Keratinocyte (primary cell): ENCODE results near the gene WFS1.

Source experiments
- EZH2 ChIP-seq: IDR thresholded peaks from one replicate; pipeline ENCODE4 v1.6.1; 2012; ENCODE audit warnings: inconsistent platforms, mild to moderate bottlenecking, low read length, moderate library complexity
- TF ChIP-seq, protein P1 (sequence below), 3 experiments: IDR thresholded peaks in 1 of 3; conservative IDR thresholded peaks in 1 of 3; optimal IDR thresholded peaks in 1 of 3; 2 replicates in 2 of 3; 3 replicates in 1 of 3; pipeline versions ENCODE3 to v1.5.1; 2011; ENCODE audit warnings: low read length in 3 of 3, mild to moderate bottlenecking in 3 of 3, moderate library complexity in 2 of 3, control low read depth in 1 of 3, inconsistent platforms in 1 of 3; ENCODE audit not compliant: insufficient read depth in 2 of 3; ENCODE audit errors: extremely low read depth in 1 of 3

GRCh38 chr4:6294705-6295421 is 25.2 kb downstream of the WFS1 start:
- TF ChIP-seq, protein P1, sequence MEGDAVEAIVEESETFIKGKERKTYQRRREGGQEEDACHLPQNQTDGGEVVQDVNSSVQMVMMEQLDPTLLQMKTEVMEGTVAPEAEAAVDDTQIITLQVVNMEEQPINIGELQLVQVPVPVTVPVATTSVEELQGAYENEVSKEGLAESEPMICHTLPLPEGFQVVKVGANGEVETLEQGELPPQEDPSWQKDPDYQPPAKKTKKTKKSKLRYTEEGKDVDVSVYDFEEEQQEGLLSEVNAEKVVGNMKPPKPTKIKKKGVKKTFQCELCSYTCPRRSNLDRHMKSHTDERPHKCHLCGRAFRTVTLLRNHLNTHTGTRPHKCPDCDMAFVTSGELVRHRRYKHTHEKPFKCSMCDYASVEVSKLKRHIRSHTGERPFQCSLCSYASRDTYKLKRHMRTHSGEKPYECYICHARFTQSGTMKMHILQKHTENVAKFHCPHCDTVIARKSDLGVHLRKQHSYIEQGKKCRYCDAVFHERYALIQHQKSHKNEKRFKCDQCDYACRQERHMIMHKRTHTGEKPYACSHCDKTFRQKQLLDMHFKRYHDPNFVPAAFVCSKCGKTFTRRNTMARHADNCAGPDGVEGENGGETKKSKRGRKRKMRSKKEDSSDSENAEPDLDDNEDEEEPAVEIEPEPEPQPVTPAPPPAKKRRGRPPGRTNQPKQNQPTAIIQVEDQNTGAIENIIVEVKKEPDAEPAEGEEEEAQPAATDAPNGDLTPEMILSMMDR (optimal IDR thresholded peaks at IDR 0.05 in 1 of 3, IDR thresholded peaks at IDR 0.05 in 1 of 3, conservative IDR thresholded peaks at IDR 0.05 in 1 of 3; ENCODE audit: extremely low read depth in 1 of 3, insufficient read depth in 2 of 3, low read length in 3 of 3), result no peak
- no peak for TF ChIP-seq EZH2
